ENCODE data around the gene EPS8L1. TPM values are rescaled to one million over a fixed set of nuclear protein-coding genes. Genes with fewer than 3 reads are reported as not detected.

Gene EPS8L1
- total and polyA plus RNA-seq, 2 donors (not counting 1 experiment from before 2014, with no cell fraction given), result 0.72 to 1.0 TPM

DNA sequence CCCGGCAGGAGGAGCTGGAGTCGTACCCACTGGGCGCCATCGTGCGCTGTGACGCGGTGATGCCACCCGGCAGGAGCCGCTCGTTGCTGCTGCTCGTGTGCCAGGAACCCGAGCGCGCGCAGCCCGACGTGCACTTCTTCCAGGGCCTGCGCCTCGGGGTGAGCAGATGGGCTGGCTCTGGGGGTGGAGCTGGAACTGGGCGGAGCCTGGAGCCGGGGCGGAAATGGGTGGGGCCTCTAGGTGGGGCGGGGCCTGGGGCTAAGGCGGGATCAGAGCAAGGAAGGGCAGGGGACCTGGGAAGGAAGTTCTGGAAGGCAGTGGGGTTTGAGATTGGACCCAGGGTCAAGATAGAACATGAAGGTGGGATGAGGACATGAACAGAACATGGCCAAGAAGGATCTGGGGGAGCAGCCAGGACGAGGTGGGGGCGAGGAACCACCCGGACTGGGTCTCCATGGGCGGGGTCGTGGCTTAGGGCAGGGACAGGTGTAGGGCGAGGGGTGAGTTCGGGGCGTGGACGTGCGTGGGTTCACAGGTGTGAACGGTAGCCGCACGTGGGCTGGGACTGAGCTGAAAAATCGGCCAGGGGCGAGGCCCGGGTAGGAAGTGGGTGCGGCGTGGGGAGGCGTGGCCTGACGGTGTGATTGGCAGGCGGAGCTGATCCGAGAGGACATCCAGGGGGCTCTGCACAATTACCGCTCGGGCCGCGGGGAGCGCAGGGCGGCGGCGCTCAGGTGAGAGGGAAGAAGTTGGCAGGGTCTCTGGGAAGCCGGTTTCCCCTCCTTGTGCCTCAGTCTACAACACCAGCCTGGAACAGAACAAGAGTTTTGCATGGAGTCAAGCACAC lies 4.7 kb downstream of the EPS8L1 start:
- peak overlapping the region; percentile 65 for H3K9ac ChIP-seq (ENCODE audit: low read length)
- TF ChIP-seq CTCF (IDR thresholded peaks at IDR 0.05), result no peak
- no peak for TF ChIP-seq EZH2 (IDR thresholded peaks at IDR 0.05; ENCODE audit: borderline replicate concordance, insufficient read depth, low read depth, low read length, poor library complexity, severe bottlenecking)
- H4K20me1 ChIP-seq (ENCODE audit: control insufficient read depth, insufficient read depth, low read length, poor library complexity, severe bottlenecking), result no peaks in the 10 kb centered on the region
- CTCF ChIA-PET, result interaction anchor here (1.2 kb wide), 1 partner anchor 8 kb away, joined by 3 read pairs; no protein-coding TSS in a partner anchor
- peak overlapping the region; percentile 73 for H2AFZ ChIP-seq (ENCODE audit: insufficient read depth, low read depth, low read length, poor library complexity, severe bottlenecking)
- DNase-seq (peak; percentile 66), ATAC-seq (ENCODE audit: low read depth) (peak; percentile 25)
- H3K4me1 Mint-ChIP-seq, result peaks cover 33% of the 10 kb centered on the region
- no peaks in the 10 kb centered on the region for H3K36me3 ChIP-seq (replicated peaks in 1 of 2; ENCODE audit: control extremely low read depth in 1 of 2, control insufficient read depth in 1 of 2, extremely low read depth in 1 of 2, insufficient read depth in 2 of 2, low read length in 1 of 2)
- peaks cover 0 to 46% (median 4%) of the 10 kb centered on the region in 3 donors for H3K9me3 ChIP-seq (ENCODE audit: control extremely low read depth in 1 of 3, control insufficient read depth in 2 of 3, insufficient read depth in 1 of 3, low read length in 2 of 3)
- H3K27ac ChIP-seq (ENCODE audit: low read length in 2 of 2), result no peak overlapping the region
- peaks cover 0 to 78% (median 24%) of the 10 kb centered on the region in 4 experiments for H3K27me3 ChIP-seq (replicated peaks in 1 of 4; ENCODE audit: control extremely low read depth in 1 of 4, control insufficient read depth in 3 of 4, insufficient read depth in 4 of 4, low read length in 3 of 4)
- H3K4me1 ChIP-seq (ENCODE audit: control insufficient read depth in 2 of 2, insufficient read depth in 2 of 2, low read length in 2 of 2), result peaks cover 30% of the 10 kb centered on the region in 2 donors
- POLR2A ChIA-PET, result interaction anchor here (0.5 to 0.6 kb wide), 2 partner anchors 12 to 313 kb away, joined by 5 to 15 read pairs; no protein-coding TSS in a partner anchor
- 13% methylated on average over 51 of the region's 55 CpGs for WGBS (ENCODE audit: insufficient coverage)
- peaks cover 61% of the 10 kb centered on the region for H3K27me3 Mint-ChIP-seq
- H3K27ac Mint-ChIP-seq, result peak overlapping the region; percentile 46
- H3K4me2 ChIP-seq (replicated peaks; ENCODE audit: low read depth, low read length, poor library complexity, severe bottlenecking), result peak overlapping the region; percentile 96
- H3K79me2 ChIP-seq (ENCODE audit: control insufficient read depth, insufficient read depth, low read length), result no peaks in the 10 kb centered on the region
- peak overlapping the region in 4 of 5 experiments; percentile 39 to 84 (median 59) for H3K4me3 ChIP-seq (ENCODE audit: control extremely low read depth in 1 of 5, extremely low read depth in 1 of 5, insufficient read depth in 1 of 5, low read depth in 2 of 5, low read length in 4 of 5)
- peaks cover 7% of the 10 kb centered on the region for H3K9me3 Mint-ChIP-seq (ENCODE audit: insufficient read depth)
- intact Hi-C loops (cut with micrococcal nuclease), result no loop called here
- peak overlapping the region; percentile 88 for H3K4me3 Mint-ChIP-seq

Measured in B cell (primary cell).